K562 (cell line): ENCODE data around the gene ICA1. TPM values are rescaled to one million over a fixed set of nuclear protein-coding genes. Genes with fewer than 3 reads are reported as not detected.

Experiments used
- ATF1 ChIP-seq, 2 experiments: fragments of 450-650 bp in 1 of 2; IDR thresholded peaks; 2 replicates each; pipeline ENCODE4 v1.6.1; 2016; ENCODE audit warnings: missing compliant biosample characterization in 1 of 2, missing genetic modification characterization in 1 of 2
- BDP1 ChIP-seq: IDR thresholded peaks from 3 replicates; pipeline ENCODE4 v1.6.1; 2011; ENCODE audit not compliant: insufficient read length, insufficient read depth
- CBFA2T2 ChIP-seq: fragments of 450-650 bp; conservative IDR thresholded peaks from 2 replicates; pipeline ENCODE4 v1.6.1; 2017; ENCODE audit warnings: mild to moderate bottlenecking
- CC2D1A ChIP-seq: fragments of 450-650 bp; IDR thresholded peaks from 2 replicates; pipeline ENCODE4 v1.6.1; 2017; ENCODE audit warnings: mild to moderate bottlenecking
- FOXK2 ChIP-seq, 2 experiments: fragments of 450-650 bp; IDR thresholded peaks in 1 of 2; conservative IDR thresholded peaks in 1 of 2; 2 replicates each; pipeline ENCODE4 v1.6.1; 2016; ENCODE audit warnings: low read depth in 2 of 2, mild to moderate bottlenecking in 1 of 2
- HEY1 ChIP-seq: fragments of 250-450 bp; sonication (Bioruptor Pico); IDR thresholded peaks from 2 replicates; pipeline ENCODE4 v1.5.0; 2020; ENCODE audit warnings: mild to moderate bottlenecking, moderate library complexity, borderline replicate concordance
- KAT7 ChIP-seq: sonication (generic); formaldehyde crosslinking; IDR thresholded peaks from 2 replicates; pipeline ENCODE4 v1.8.0; 2022; ENCODE audit warnings: missing genetic modification reagents, mild to moderate bottlenecking, borderline replicate concordance
- NCOR1 ChIP-seq: fragments of 450-650 bp; IDR thresholded peaks from 2 replicates; pipeline ENCODE4 v1.6.1; 2016; ENCODE audit warnings: mild to moderate bottlenecking, moderate library complexity
- NFE2 ChIP-seq: IDR thresholded peaks from 2 replicates; pipeline ENCODE4 v1.6.1; 2014; ENCODE audit warnings: antibody characterized with exemption, low read depth
- PURB ChIP-seq: sonication (generic); formaldehyde crosslinking; IDR thresholded peaks from 2 replicates; pipeline ENCODE4 v1.9.0; 2021; ENCODE audit warnings: low read depth, mild to moderate bottlenecking, missing genetic modification reagents
- SETDB1 ChIP-seq: IDR thresholded peaks from one replicate; pipeline ENCODE4 v1.6.1; 2012; ENCODE audit warnings: low read length, control low read depth, inconsistent platforms
- SIN3B ChIP-seq: fragments of 450-650 bp; IDR thresholded peaks from 2 replicates; pipeline ENCODE4 v1.6.1; 2017; ENCODE audit warnings: low read depth, mild to moderate bottlenecking, moderate library complexity
- SMARCA5 ChIP-seq: fragments of 450-650 bp; IDR thresholded peaks from 2 replicates; pipeline ENCODE4 v1.6.1; 2016
- TAF1 ChIP-seq: IDR thresholded peaks from 2 replicates; pipeline ENCODE4 v1.6.1; 2011; ENCODE audit warnings: mild to moderate bottlenecking, low read length, moderate library complexity; ENCODE audit not compliant: insufficient read depth, control insufficient read depth, severe bottlenecking; ENCODE audit errors: extremely low read depth
- TEAD4 ChIP-seq, 2 experiments: sonication (generic) in 1 of 2; formaldehyde crosslinking in 1 of 2; IDR thresholded peaks; 2 replicates each; pipeline versions ENCODE4 v1.6.1 to v1.8.0; 2012 to 2022; ENCODE audit warnings: borderline replicate concordance in 1 of 2, inconsistent platforms in 1 of 2, low read length in 1 of 2, mild to moderate bottlenecking in 1 of 2, missing genetic modification reagents in 1 of 2
- TRIM28 ChIP-seq: fragments of 450-650 bp; IDR thresholded peaks from 2 replicates; pipeline ENCODE4 v1.6.1; 2017
- ZNF324 ChIP-seq: fragments of 250-450 bp; sonication (Bioruptor Pico); IDR thresholded peaks from 2 replicates; pipeline ENCODE4 v1.4.0; 2020; ENCODE audit warnings: mild to moderate bottlenecking
- ZNF766 ChIP-seq: fragments of 200-800 bp; sonication (Bioruptor generic); conservative IDR thresholded peaks from 2 replicates; pipeline ENCODE4 v1.6.1; 2016; ENCODE audit warnings: missing genetic modification characterization, missing compliant biosample characterization
- ZNF778 ChIP-seq: fragments of 450-650 bp; formaldehyde crosslinking; IDR thresholded peaks from 2 replicates; pipeline ENCODE4 v1.4.0; 2020; ENCODE audit warnings: mild to moderate bottlenecking, moderate library complexity
- ZNF780A ChIP-seq: fragments of 250-450 bp; sonication (Bioruptor Pico); IDR thresholded peaks from 2 replicates; pipeline ENCODE4 v1.5.0; 2021; ENCODE audit warnings: mild to moderate bottlenecking
- polyA plus RNA-seq, 8 experiments: library from polyadenylated mRNA; depleted of rRNA in 4 of 8; stranded (reverse) in 5 of 8; unstranded in 3 of 8; fragments of >200 nt; fragmentation: Nextera tagmentation in 2 of 8; fragmentation: Illumina TruSeq in 1 of 8; extraction: Ambion mirVana in 2 of 8; extraction: Trizol in 1 of 8; gene quantifications; 2 replicates each; pipeline versions ENCODE4 v1.2.1 to v1.2.3, GENCODE V29; 2011 to 2014; ENCODE audit warnings: inconsistent platforms in 1 of 8, missing spikeins in 1 of 8
- total RNA-seq, 7 experiments: library from RNA; depleted of rRNA in 6 of 7; stranded (reverse); fragments of >200 nt in 6 of 7; fragmentation: Illumina TruSeq in 2 of 7; extraction: Trizol in 2 of 7; gene quantifications; 2 replicates each; pipeline versions ENCODE4 v1.2.1 to v1.2.3, GENCODE V29; 2011 to 2021; ENCODE audit warnings: low replicate concordance in 1 of 7
- TF ChIP-seq, protein P1 (sequence below): fragments of 450-650 bp; IDR thresholded peaks from 2 replicates; pipeline ENCODE4 v1.6.1; 2016; ENCODE audit warnings: low read depth, mild to moderate bottlenecking, moderate library complexity
- TF ChIP-seq, protein P2 (sequence below), 2 experiments: IDR thresholded peaks; 2 replicates each; pipeline ENCODE4 v1.6.1; 2012; ENCODE audit warnings: improper control_type of control experiment in 2 of 2, low read depth in 2 of 2, low read length in 2 of 2, borderline replicate concordance in 1 of 2
- TF ChIP-seq, protein P3 (sequence below): IDR thresholded peaks from 3 replicates; pipeline ENCODE4 v1.6.1; 2011; ENCODE audit warnings: borderline replicate concordance, mild to moderate bottlenecking, moderate library complexity; ENCODE audit not compliant: insufficient read length; ENCODE audit errors: extremely low read depth

Gene ICA1
- total and polyA plus RNA-seq, 9 of the 15 experiments (the other 6 are each of a cell fraction or from before 2014, with no cell fraction given), result 7.1 to 22.3 (median 16.4) TPM

DNA sequence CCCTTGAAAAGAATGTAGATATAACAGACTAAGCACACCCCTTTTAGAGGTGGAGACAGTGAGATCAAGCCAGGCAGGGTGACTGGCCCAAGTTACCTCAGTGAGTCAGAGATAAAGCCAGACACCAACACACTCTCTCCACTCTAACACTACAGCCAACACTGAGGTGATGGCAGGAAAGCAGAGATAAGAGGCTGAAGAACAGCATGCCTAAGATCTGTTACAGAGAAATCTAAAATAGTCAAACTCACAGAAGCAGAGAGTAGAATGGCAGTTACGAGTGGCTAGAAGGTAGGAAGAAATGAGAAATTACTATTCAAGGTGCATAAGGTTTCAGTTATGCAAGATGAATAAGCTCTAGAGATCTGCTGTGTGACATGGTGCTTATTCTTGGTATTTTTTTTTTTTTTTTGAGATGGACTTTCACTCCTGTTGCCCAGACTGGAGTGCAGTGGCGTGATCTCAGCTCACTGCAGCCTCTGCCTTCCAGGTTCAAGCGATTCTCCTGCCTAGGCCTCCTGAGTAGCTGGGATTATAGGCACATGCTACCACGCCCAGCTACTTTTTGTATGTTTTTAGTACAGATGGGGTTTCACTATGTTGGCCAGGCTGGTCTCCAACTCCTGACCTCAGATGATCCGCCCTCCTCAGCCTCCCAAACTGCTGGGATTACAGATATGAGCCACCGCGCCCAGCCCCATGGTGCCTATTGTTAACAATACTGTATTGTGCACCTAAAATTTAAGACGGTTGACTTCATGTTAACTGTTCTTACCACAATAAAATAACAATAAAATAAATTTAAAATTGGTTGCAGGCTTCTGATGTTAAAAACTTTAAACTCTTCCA is 28.7 kb downstream of the ICA1 start (continued):
- TF ChIP-seq TAF1 (peak; percentile 66), FOXK2 (conservative IDR thresholded peaks at IDR 0.05 in 1 of 2, IDR thresholded peaks at IDR 0.05 in 1 of 2; ENCODE audit: low read depth in 2 of 2) (peak; percentile 54 to 62; a peak in 3 of 4 replicates), SMARCA5 (peak; percentile 92), SIN3B (no peak), ZNF780A (CRISPR knock-in tag) (no peak), HEY1 (CRISPR knock-in tag) (peak; percentile 26; the same call in 1 of the 2 replicates), CBFA2T2 (peak; percentile 93), BDP1 (no peak), NCOR1 (peak; percentile 93), TRIM28 (peak; percentile 46; the same call in 1 of the 2 replicates), ZNF766 (CRISPR knock-in tag) (no peak), ATF1 (CRISPR knock-in tag; IDR thresholded peaks at IDR 0.05) (no peak), ATF1 (tag; IDR thresholded peaks at IDR 0.05) (peak; percentile 68), TEAD4 (IDR thresholded peaks at IDR 0.05; ENCODE audit: low read length) (peak; percentile 92), TEAD4 (CRISPR knock-in tag; IDR thresholded peaks at IDR 0.05; ENCODE audit: borderline replicate concordance) (no peak), CC2D1A (peak; percentile 77; the same call in 1 of the 2 replicates), NFE2 (peak; percentile 77), SETDB1 (no peak), PURB (no peak), ZNF324 (CRISPR knock-in tag) (no peak), ZNF778 (CRISPR knock-in tag) (no peak), KAT7 (CRISPR knock-in tag) (no peak)
- TF ChIP-seq, protein P1, sequence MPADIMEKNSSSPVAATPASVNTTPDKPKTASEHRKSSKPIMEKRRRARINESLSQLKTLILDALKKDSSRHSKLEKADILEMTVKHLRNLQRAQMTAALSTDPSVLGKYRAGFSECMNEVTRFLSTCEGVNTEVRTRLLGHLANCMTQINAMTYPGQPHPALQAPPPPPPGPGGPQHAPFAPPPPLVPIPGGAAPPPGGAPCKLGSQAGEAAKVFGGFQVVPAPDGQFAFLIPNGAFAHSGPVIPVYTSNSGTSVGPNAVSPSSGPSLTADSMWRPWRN, result peak; percentile 68
- TF ChIP-seq, protein P2, sequence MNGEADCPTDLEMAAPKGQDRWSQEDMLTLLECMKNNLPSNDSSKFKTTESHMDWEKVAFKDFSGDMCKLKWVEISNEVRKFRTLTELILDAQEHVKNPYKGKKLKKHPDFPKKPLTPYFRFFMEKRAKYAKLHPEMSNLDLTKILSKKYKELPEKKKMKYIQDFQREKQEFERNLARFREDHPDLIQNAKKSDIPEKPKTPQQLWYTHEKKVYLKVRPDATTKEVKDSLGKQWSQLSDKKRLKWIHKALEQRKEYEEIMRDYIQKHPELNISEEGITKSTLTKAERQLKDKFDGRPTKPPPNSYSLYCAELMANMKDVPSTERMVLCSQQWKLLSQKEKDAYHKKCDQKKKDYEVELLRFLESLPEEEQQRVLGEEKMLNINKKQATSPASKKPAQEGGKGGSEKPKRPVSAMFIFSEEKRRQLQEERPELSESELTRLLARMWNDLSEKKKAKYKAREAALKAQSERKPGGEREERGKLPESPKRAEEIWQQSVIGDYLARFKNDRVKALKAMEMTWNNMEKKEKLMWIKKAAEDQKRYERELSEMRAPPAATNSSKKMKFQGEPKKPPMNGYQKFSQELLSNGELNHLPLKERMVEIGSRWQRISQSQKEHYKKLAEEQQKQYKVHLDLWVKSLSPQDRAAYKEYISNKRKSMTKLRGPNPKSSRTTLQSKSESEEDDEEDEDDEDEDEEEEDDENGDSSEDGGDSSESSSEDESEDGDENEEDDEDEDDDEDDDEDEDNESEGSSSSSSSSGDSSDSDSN (IDR thresholded peaks at IDR 0.05; ENCODE audit: borderline replicate concordance in 1 of 2, low read depth in 2 of 2, low read length in 2 of 2), result peak in 1 of 2 experiments; percentile 75; a peak in 1 of 4 replicates
- TF ChIP-seq, protein P3, sequence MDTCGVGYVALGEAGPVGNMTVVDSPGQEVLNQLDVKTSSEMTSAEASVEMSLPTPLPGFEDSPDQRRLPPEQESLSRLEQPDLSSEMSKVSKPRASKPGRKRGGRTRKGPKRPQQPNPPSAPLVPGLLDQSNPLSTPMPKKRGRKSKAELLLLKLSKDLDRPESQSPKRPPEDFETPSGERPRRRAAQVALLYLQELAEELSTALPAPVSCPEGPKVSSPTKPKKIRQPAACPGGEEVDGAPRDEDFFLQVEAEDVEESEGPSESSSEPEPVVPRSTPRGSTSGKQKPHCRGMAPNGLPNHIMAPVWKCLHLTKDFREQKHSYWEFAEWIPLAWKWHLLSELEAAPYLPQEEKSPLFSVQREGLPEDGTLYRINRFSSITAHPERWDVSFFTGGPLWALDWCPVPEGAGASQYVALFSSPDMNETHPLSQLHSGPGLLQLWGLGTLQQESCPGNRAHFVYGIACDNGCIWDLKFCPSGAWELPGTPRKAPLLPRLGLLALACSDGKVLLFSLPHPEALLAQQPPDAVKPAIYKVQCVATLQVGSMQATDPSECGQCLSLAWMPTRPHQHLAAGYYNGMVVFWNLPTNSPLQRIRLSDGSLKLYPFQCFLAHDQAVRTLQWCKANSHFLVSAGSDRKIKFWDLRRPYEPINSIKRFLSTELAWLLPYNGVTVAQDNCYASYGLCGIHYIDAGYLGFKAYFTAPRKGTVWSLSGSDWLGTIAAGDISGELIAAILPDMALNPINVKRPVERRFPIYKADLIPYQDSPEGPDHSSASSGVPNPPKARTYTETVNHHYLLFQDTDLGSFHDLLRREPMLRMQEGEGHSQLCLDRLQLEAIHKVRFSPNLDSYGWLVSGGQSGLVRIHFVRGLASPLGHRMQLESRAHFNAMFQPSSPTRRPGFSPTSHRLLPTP, result no peak
